Hepatocyte (in vitro differentiated cells): Measurements from ENCODE around the gene NKIRAS1.

Experiments
- EZH2 ChIP-seq: fragments of 200-600 bp; sonication (generic); IDR thresholded peaks from 2 replicates; pipeline ENCODE4 v1.6.1; 2016; ENCODE audit warnings: antibody characterized with exemption, mild to moderate bottlenecking, borderline replicate concordance
- EZH2phosphoT487 ChIP-seq: fragments of 200-600 bp; sonication (generic); IDR thresholded peaks from one replicate; pipeline ENCODE4 v1.6.1; 2018; ENCODE audit warnings: antibody characterized with exemption, mild to moderate bottlenecking, low read depth, moderate library complexity; ENCODE audit not compliant: unreplicated experiment, severe bottlenecking
- TF ChIP-seq, protein P1 (sequence below): fragments of 200-600 bp; sonication (generic); IDR thresholded peaks from 2 replicates; pipeline ENCODE4 v1.5.1; 2016; ENCODE audit warnings: antibody characterized with exemption, mild to moderate bottlenecking; ENCODE audit not compliant: poor library complexity

DNA sequence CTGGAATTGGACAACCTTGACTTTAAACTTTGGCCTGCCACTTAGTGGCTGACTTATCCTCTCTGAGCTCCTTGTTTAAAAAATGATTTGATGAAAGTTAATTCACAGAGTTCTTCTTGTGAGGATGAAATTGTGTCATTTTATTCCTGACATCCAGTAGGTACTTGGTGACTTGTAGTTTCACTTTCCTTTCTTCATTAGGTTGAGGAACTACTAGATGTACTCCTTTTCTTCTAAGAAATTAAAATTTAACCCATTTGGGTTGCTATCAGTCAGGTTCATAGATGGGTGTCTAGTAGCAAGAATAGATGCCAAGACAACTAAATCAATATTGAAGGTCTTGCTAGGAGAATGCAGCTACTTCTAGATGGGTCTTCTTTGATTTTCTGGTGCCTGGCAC, 33.5 kb upstream of the NKIRAS1 start:
- TF ChIP-seq, protein P1, sequence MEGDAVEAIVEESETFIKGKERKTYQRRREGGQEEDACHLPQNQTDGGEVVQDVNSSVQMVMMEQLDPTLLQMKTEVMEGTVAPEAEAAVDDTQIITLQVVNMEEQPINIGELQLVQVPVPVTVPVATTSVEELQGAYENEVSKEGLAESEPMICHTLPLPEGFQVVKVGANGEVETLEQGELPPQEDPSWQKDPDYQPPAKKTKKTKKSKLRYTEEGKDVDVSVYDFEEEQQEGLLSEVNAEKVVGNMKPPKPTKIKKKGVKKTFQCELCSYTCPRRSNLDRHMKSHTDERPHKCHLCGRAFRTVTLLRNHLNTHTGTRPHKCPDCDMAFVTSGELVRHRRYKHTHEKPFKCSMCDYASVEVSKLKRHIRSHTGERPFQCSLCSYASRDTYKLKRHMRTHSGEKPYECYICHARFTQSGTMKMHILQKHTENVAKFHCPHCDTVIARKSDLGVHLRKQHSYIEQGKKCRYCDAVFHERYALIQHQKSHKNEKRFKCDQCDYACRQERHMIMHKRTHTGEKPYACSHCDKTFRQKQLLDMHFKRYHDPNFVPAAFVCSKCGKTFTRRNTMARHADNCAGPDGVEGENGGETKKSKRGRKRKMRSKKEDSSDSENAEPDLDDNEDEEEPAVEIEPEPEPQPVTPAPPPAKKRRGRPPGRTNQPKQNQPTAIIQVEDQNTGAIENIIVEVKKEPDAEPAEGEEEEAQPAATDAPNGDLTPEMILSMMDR: no peak
- TF ChIP-seq EZH2 (no peak), EZH2phosphoT487 (no peak)
